HL-60 (cell line): ENCODE data around the gene ENDOD1.

ENCODE experiments used
- REST ChIP-seq: IDR thresholded peaks from 2 replicates; pipeline ENCODE4 v1.6.1; 2012; ENCODE audit warnings: low read depth; ENCODE audit not compliant: insufficient replicate concordance
- TF ChIP-seq, protein P1 (sequence below): IDR thresholded peaks from one replicate; pipeline ENCODE4 v1.5.1; 2011; ENCODE audit warnings: low read length, control low read depth, inconsistent platforms; ENCODE audit not compliant: insufficient read depth

DNA sequence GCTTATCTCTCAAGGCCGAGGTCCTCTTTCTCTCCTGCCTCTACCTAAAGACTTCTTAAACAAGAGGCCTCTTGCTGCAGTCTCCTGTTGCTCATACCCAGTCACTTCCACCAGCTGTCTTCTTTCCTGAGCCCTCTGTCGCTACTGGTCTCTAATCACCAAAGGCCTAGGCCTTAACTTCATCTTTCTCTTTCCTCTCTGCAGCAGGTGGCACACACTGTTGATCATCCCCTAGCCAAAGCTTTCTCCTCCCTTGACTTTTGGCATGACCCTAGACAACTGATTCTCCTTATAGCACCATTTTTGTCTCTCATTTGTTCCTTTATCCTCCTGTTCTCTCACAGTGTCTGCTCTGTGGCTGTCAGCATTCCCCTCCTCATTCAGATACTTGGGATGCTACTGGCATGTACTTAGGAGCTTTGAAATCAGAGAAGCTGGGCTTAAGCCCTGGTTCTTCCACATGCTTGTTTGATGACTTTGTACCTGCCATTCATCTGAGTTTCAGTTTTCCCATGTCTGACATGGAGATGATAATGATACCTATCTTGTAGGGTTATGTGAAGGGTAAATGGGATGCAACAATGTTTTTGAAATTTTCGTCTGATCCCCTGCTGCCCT lies 22.4 kb downstream of the ENDOD1 start:
- TF ChIP-seq, protein P1, sequence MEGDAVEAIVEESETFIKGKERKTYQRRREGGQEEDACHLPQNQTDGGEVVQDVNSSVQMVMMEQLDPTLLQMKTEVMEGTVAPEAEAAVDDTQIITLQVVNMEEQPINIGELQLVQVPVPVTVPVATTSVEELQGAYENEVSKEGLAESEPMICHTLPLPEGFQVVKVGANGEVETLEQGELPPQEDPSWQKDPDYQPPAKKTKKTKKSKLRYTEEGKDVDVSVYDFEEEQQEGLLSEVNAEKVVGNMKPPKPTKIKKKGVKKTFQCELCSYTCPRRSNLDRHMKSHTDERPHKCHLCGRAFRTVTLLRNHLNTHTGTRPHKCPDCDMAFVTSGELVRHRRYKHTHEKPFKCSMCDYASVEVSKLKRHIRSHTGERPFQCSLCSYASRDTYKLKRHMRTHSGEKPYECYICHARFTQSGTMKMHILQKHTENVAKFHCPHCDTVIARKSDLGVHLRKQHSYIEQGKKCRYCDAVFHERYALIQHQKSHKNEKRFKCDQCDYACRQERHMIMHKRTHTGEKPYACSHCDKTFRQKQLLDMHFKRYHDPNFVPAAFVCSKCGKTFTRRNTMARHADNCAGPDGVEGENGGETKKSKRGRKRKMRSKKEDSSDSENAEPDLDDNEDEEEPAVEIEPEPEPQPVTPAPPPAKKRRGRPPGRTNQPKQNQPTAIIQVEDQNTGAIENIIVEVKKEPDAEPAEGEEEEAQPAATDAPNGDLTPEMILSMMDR = no peak
- no peak for TF ChIP-seq REST
